ENCODE data around the gene CLDN24. TPM values are rescaled to one million over a fixed set of nuclear protein-coding genes. Genes with fewer than 3 reads are reported as not detected.

Gene CLDN24
- total and polyA plus RNA-seq, 7 experiments from 2014 or later = not detected

DNA sequence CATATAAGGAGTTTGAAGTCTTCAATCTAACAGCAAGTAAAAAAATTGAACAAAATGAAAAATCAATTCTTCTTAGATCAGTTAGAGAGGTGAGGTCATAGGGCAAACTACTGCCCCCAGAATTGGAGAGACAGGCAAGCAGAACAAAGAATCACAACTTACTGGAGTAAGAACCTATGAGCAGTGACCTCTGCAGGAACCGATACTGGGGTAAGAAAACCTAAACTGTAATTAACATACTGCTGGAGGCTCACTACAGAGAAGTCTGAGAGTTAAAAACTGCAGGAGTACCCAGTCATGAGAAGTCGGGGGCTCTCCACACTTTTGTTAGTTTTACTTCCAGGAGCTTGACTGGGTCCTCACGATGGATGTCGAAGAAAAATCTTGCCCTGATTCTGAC is 18.2 kb downstream of the CLDN24 start:
- ChIA-PET CTCF (no interaction called here), POLR2A (no interaction called here)
- no peaks in the 10 kb centered on the region for H3K27me3 ChIP-seq (ENCODE audit: control insufficient read depth in 2 of 2, insufficient read depth in 2 of 2, low read length in 2 of 2)
- ATAC-seq (no peak), DNase-seq (no peak)
- Mint-ChIP-seq H3K4me3 (no peak overlapping the region), H3K27ac (no peak overlapping the region), H3K36me3 (no peaks in the 10 kb centered on the region), H3K27me3 (peaks cover 0 to 4% (median 0%) of the 10 kb centered on the region in 5 donors), H3K4me1 (no peaks in the 10 kb centered on the region), H3K9me3 (no peaks in the 10 kb centered on the region)
- no peak overlapping the region for H3K27ac ChIP-seq (ENCODE audit: low read depth, low read length)
- intact Hi-C loops (cut with micrococcal nuclease) = no loop called here
- H3K4me1 ChIP-seq (ENCODE audit: control insufficient read depth in 2 of 2, insufficient read depth in 2 of 2, low read length in 2 of 2) = no peaks in the 10 kb centered on the region
- no peaks in the 10 kb centered on the region for H3K9me3 ChIP-seq (ENCODE audit: control insufficient read depth in 2 of 3, low read length in 3 of 3)
- no peak overlapping the region for H3K4me3 ChIP-seq (ENCODE audit: low read length)
- H3K36me3 ChIP-seq (ENCODE audit: control insufficient read depth in 2 of 3, insufficient read depth in 3 of 3, low read length in 3 of 3) = no peaks in the 10 kb centered on the region

DNA sequence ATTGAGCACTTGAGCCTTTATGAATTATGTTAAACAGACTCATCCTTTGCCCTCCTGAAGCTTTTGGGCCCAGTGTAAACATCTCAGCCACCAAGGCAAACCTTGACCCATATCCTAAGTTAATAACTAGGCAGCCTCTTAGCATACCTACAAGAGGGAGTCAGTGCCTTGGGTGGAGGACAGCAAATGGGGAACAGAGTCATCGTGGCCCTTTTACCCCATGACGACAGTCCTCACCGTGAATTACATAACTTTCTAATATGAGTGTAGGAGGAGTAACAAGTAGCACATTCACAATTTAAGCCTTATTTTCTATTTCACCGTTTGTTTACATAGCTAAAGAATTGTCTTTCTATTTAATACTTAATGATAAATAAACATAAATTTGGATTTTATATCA is 18.9 kb downstream of the CLDN24 start:
- H3K9me3 Mint-ChIP-seq = no peaks in the 10 kb centered on the region
- peaks cover 0 to 2% (median 0%) of the 10 kb centered on the region in 5 donors for H3K27me3 Mint-ChIP-seq
- H3K4me3 Mint-ChIP-seq = no peak overlapping the region

DNA sequence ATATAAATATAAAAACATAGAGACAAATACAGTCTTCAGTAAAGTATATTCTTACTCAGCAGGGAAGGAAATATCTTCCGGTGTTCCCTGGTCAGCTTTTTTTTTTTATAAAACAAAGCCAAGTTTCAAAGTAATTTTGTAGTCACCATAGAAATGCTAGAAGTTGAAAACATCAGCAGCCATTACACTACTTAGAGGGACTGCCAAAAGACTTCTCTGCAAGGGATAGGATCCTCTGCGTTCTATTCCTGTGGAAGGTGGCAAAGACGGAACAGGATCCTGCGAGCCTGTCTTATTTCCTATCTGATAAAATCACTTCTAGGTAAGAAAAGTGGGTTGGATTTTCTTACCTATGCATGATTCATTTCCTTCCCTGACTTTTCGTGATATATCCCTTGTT is 21.6 kb downstream of the CLDN24 start:
- no peaks in the 10 kb centered on the region for H3K9me3 Mint-ChIP-seq
- Histone ChIP-seq H3K27ac (ENCODE audit: low read depth, low read length) (no peak overlapping the region), H3K27me3 (ENCODE audit: control insufficient read depth in 2 of 2, insufficient read depth in 2 of 2, low read length in 2 of 2) (no peaks in the 10 kb centered on the region), H3K9me3 (ENCODE audit: control insufficient read depth in 2 of 3, low read length in 3 of 3) (no peaks in the 10 kb centered on the region), H3K36me3 (ENCODE audit: control insufficient read depth in 2 of 3, insufficient read depth in 3 of 3, low read length in 3 of 3) (no peaks in the 10 kb centered on the region), H3K4me1 (ENCODE audit: control insufficient read depth in 2 of 2, insufficient read depth in 2 of 2, low read length in 2 of 2) (no peaks in the 10 kb centered on the region), H3K4me3 (ENCODE audit: low read length) (no peak overlapping the region)
- H3K4me1 Mint-ChIP-seq = no peaks in the 10 kb centered on the region
- DNase-seq = no peak
- no peak overlapping the region for H3K27ac Mint-ChIP-seq
- intact Hi-C loops (cut with micrococcal nuclease) = no loop called here
- no peaks in the 10 kb centered on the region for H3K27me3 Mint-ChIP-seq
- ATAC-seq = no peak
- peaks cover 0 to 13% (median 0%) of the 10 kb centered on the region in 5 donors for H3K36me3 Mint-ChIP-seq
- H3K4me3 Mint-ChIP-seq = no peak overlapping the region
- ChIA-PET POLR2A (interaction anchor here (0.7 kb wide), 1 partner anchor 9 kb away, joined by 3 read pairs; no protein-coding TSS in a partner anchor), CTCF (interaction anchor here (0.7 kb wide), 1 partner anchor 278 kb away, joined by 3 read pairs; no protein-coding TSS in a partner anchor)

More for the DNA sequence above, 18.9 kb downstream of the CLDN24 start:
- no peaks in the 10 kb centered on the region for H3K9me3 ChIP-seq (ENCODE audit: control insufficient read depth in 2 of 3, low read length in 3 of 3)
- no peak for ATAC-seq
- H3K4me3 ChIP-seq (ENCODE audit: low read length) = no peak overlapping the region
- H3K4me1 Mint-ChIP-seq = no peaks in the 10 kb centered on the region
- ChIA-PET CTCF (no interaction called here), POLR2A (no interaction called here)
- H3K27ac ChIP-seq (ENCODE audit: low read depth, low read length) = no peak overlapping the region
- no peak overlapping the region for H3K27ac Mint-ChIP-seq
- H3K36me3 ChIP-seq (ENCODE audit: control insufficient read depth in 2 of 3, insufficient read depth in 3 of 3, low read length in 3 of 3) = no peaks in the 10 kb centered on the region
- H3K4me1 ChIP-seq (ENCODE audit: control insufficient read depth in 2 of 2, insufficient read depth in 2 of 2, low read length in 2 of 2) = no peaks in the 10 kb centered on the region
- no peak for DNase-seq
- H3K27me3 ChIP-seq (ENCODE audit: control insufficient read depth in 2 of 2, insufficient read depth in 2 of 2, low read length in 2 of 2) = no peaks in the 10 kb centered on the region
- H3K36me3 Mint-ChIP-seq = peaks cover 0 to 5% (median 0%) of the 10 kb centered on the region in 5 donors
- intact Hi-C loops (cut with micrococcal nuclease) = no loop called here

DNA sequence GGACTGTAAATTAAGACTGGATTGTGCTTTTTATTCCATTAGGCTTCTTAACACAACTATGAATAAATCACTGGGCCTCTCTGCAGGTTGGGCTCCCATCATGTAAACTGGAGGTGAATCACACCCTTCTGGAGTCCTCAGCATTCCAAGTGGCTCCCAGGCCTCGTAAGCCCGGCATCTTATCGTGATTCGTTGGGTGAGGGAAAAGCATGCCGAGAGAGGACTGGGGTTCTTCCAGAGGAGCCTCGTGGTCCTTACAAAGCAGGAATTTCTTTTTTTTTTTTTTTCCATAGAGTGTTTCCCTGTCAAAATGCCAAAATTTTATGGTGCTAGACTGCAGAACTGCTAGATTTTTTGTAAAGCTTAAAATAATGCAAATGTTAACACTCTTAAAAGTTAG is 22.2 kb downstream of the CLDN24 start:
- DNase-seq (no peak), ATAC-seq (no peak)
- Histone ChIP-seq H3K27me3 (ENCODE audit: control insufficient read depth in 2 of 2, insufficient read depth in 2 of 2, low read length in 2 of 2) (no peaks in the 10 kb centered on the region), H3K27ac (ENCODE audit: low read depth, low read length) (no peak overlapping the region), H3K4me3 (ENCODE audit: low read length) (no peak overlapping the region), H3K4me1 (ENCODE audit: control insufficient read depth in 2 of 2, insufficient read depth in 2 of 2, low read length in 2 of 2) (no peaks in the 10 kb centered on the region), H3K9me3 (ENCODE audit: control insufficient read depth in 2 of 3, low read length in 3 of 3) (no peaks in the 10 kb centered on the region), H3K36me3 (ENCODE audit: control insufficient read depth in 2 of 3, insufficient read depth in 3 of 3, low read length in 3 of 3) (no peaks in the 10 kb centered on the region)
- POLR2A ChIA-PET = no interaction called here
- CTCF ChIA-PET = no interaction called here
- Mint-ChIP-seq H3K9me3 (no peaks in the 10 kb centered on the region), H3K27ac (no peak overlapping the region), H3K4me1 (no peaks in the 10 kb centered on the region), H3K4me3 (no peak overlapping the region), H3K27me3 (no peaks in the 10 kb centered on the region), H3K36me3 (peaks cover 0 to 18% (median 0%) of the 10 kb centered on the region in 5 donors)
- intact Hi-C loops (cut with micrococcal nuclease) = no loop called here

DNA sequence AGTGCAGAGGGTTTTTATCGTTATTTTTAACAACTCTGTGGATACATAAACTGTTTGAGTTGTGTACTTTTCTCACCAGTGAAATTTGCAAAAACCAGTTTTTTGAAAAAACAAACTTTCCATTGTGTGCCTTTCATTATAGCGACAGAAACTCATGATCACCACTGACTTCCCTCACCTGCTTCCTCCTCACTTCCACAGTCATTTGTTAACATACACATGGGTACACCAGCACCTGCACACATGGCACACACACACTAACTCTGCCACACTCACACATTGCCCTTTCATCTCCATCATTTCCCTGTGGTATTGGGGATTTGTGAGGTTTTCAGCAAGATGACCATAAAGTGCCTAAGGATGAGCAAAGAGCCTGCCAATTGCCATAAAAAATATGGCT is 22.8 kb downstream of the CLDN24 start:
- POLR2A ChIA-PET = no interaction called here
- H3K4me3 Mint-ChIP-seq = no peak overlapping the region
- no peak overlapping the region for H3K27ac Mint-ChIP-seq
- H3K36me3 ChIP-seq (ENCODE audit: control insufficient read depth in 2 of 3, insufficient read depth in 3 of 3, low read length in 3 of 3) = no peaks in the 10 kb centered on the region
- H3K9me3 Mint-ChIP-seq = no peaks in the 10 kb centered on the region
- DNase-seq (no peak), ATAC-seq (no peak)
- H3K9me3 ChIP-seq (ENCODE audit: control insufficient read depth in 2 of 3, low read length in 3 of 3) = no peaks in the 10 kb centered on the region
- H3K27ac ChIP-seq (ENCODE audit: low read depth, low read length) = no peak overlapping the region
- H3K4me1 Mint-ChIP-seq = no peaks in the 10 kb centered on the region
- CTCF ChIA-PET = no interaction called here
- no peaks in the 10 kb centered on the region for H3K27me3 Mint-ChIP-seq
- H3K4me1 ChIP-seq (ENCODE audit: control insufficient read depth in 2 of 2, insufficient read depth in 2 of 2, low read length in 2 of 2) = no peaks in the 10 kb centered on the region
- peaks cover 0 to 21% (median 0%) of the 10 kb centered on the region in 5 donors for H3K36me3 Mint-ChIP-seq
- no peaks in the 10 kb centered on the region for H3K27me3 ChIP-seq (ENCODE audit: control insufficient read depth in 2 of 2, insufficient read depth in 2 of 2, low read length in 2 of 2)
- no peak overlapping the region for H3K4me3 ChIP-seq (ENCODE audit: low read length)
- intact Hi-C loops (cut with micrococcal nuclease) = no loop called here

DNA sequence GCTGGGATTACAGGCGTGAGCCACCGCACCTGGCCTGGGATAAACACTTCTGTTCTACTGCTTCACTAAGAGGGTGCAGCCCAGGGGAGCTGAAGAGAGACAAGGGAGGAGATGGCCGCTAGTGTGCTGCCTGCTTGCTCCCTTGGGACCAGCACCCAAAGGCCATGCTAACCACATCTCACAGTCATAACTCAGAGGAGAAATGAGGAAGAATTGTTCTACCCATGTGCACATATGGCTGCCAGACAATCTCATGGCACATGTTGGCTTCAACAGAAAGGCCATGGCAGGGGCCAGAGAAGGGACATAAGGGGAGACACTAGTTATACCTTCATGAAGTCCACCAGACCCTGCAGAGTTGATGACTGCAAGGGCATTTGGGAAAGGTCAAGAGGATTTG is 24.6 kb downstream of the CLDN24 start:
- Mint-ChIP-seq H3K27me3 (no peaks in the 10 kb centered on the region), H3K4me3 (no peak overlapping the region), H3K27ac (no peak overlapping the region), H3K4me1 (no peaks in the 10 kb centered on the region), H3K36me3 (peaks cover 0 to 26% (median 0%) of the 10 kb centered on the region in 5 donors), H3K9me3 (no peaks in the 10 kb centered on the region)
- ChIA-PET POLR2A (interaction anchor here (0.7 kb wide), 1 partner anchor 1661 kb away, joined by 3 read pairs; no protein-coding TSS in a partner anchor), CTCF (no interaction called here)
- H3K27me3 ChIP-seq (ENCODE audit: control insufficient read depth in 2 of 2, insufficient read depth in 2 of 2, low read length in 2 of 2) = no peaks in the 10 kb centered on the region
- H3K4me1 ChIP-seq (ENCODE audit: control insufficient read depth in 2 of 2, insufficient read depth in 2 of 2, low read length in 2 of 2) = no peaks in the 10 kb centered on the region
- intact Hi-C loops (cut with micrococcal nuclease) = no loop called here
- no peak overlapping the region for H3K4me3 ChIP-seq (ENCODE audit: low read length)
- ATAC-seq (no peak), DNase-seq (no peak)
- no peak overlapping the region for H3K27ac ChIP-seq (ENCODE audit: low read depth, low read length)
- H3K36me3 ChIP-seq (ENCODE audit: control insufficient read depth in 2 of 3, insufficient read depth in 3 of 3, low read length in 3 of 3) = no peaks in the 10 kb centered on the region
- H3K9me3 ChIP-seq (ENCODE audit: control insufficient read depth in 2 of 3, low read length in 3 of 3) = no peaks in the 10 kb centered on the region

DNA sequence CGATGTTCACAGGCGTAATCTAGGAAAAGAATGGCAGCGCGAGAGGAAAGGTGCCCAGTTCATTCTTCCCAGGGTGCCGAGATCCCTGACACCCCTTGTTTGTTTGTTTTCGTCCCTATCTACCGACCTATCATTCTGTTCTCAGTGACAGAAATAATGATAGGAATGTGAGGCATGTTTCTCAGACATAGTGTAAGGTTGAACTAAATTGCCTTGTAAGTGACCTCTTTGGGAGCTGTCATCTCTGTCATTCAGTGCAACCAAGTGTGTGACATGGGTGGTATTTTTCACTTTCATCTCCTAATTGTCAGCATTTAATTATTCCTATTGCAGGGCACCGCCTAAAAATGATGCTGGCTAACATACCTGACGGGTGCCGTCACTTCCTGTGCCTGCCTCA is 26.5 kb downstream of the CLDN24 start:
- H3K27ac ChIP-seq (ENCODE audit: low read depth, low read length) = no peak overlapping the region
- H3K9me3 ChIP-seq (ENCODE audit: control insufficient read depth in 2 of 3, low read length in 3 of 3) = no peaks in the 10 kb centered on the region
- no peaks in the 10 kb centered on the region for H3K4me1 ChIP-seq (ENCODE audit: control insufficient read depth in 2 of 2, insufficient read depth in 2 of 2, low read length in 2 of 2)
- Mint-ChIP-seq H3K27me3 (no peaks in the 10 kb centered on the region), H3K4me3 (no peak overlapping the region), H3K4me1 (no peaks in the 10 kb centered on the region), H3K36me3 (peaks cover 0 to 30% (median 5%) of the 10 kb centered on the region in 5 donors), H3K27ac (no peak overlapping the region), H3K9me3 (no peaks in the 10 kb centered on the region)
- no peaks in the 10 kb centered on the region for H3K36me3 ChIP-seq (ENCODE audit: control insufficient read depth in 2 of 3, insufficient read depth in 3 of 3, low read length in 3 of 3)
- DNase-seq = no peak
- H3K4me3 ChIP-seq (ENCODE audit: low read length) = no peak overlapping the region
- H3K27me3 ChIP-seq (ENCODE audit: control insufficient read depth in 2 of 2, insufficient read depth in 2 of 2, low read length in 2 of 2) = no peaks in the 10 kb centered on the region
- ChIA-PET CTCF (no interaction called here), POLR2A (no interaction called here)
- intact Hi-C loops (cut with micrococcal nuclease) = no loop called here
- ATAC-seq = no peak
